Measurements from ENCODE around the gene CEACAM19.

DNA sequence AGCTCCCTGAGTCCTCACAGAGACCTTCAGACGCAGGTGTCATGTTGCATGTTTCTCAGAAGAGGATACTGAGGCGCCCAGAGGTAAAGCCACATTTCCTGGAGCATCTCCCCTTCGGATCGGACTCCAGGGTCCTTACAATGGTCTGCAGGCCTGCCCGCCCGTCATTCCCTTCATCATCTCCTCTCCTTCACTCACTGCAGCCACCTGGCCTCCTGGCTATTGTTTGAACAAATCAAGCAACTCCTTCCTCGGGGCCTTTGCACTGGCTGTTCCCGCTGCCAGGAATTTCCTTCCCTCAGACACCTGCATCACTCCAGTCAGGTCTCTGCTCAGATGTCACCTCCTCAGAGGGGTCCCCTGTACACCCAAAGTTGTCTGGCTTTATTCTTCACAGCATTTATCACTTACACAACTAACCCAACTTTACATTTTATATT lies 48.0 kb downstream of the CEACAM19 start:
- TF ChIP-seq, protein P1, sequence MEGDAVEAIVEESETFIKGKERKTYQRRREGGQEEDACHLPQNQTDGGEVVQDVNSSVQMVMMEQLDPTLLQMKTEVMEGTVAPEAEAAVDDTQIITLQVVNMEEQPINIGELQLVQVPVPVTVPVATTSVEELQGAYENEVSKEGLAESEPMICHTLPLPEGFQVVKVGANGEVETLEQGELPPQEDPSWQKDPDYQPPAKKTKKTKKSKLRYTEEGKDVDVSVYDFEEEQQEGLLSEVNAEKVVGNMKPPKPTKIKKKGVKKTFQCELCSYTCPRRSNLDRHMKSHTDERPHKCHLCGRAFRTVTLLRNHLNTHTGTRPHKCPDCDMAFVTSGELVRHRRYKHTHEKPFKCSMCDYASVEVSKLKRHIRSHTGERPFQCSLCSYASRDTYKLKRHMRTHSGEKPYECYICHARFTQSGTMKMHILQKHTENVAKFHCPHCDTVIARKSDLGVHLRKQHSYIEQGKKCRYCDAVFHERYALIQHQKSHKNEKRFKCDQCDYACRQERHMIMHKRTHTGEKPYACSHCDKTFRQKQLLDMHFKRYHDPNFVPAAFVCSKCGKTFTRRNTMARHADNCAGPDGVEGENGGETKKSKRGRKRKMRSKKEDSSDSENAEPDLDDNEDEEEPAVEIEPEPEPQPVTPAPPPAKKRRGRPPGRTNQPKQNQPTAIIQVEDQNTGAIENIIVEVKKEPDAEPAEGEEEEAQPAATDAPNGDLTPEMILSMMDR (IDR thresholded peaks at IDR 0.05), result no peak
- no peak for TF ChIP-seq POLR2A (IDR thresholded peaks at IDR 0.05)
